T-cell (primary cell): ENCODE data around the gene KDM4B. TPM values are rescaled to one million over a fixed set of nuclear protein-coding genes. Genes with fewer than 3 reads are reported as not detected.
A peak's percentile ranks its signal among the peaks of the same experiment; 100 is the strongest.

Experiments
- ATAC-seq, 4 experiments: fragments of 200-7000 bp in 3 of 4; fragments of 150-1000 bp in 1 of 4; cut with Tn5 transposase; replicated peaks in 1 of 4; 1 replicate in 3 of 4; 2 replicates in 1 of 4; pipeline ENCODE4 v1.10.0; 2021; ENCODE audit warnings: moderate library complexity in 3 of 4, mild to moderate bottlenecking in 2 of 4, moderate number of reproducible peaks in 1 of 4
- CTCF ChIA-PET, 2 donors: fragments of 300-600 bp; sonication (Branson Sonifier 250); formaldehyde crosslinking; loops; one replicate each; lab custom pipeline; 2022; ENCODE audit warnings: antibody characterized with exemption in 2 of 2; lab: Charles Lee
- POLR2A ChIA-PET, 2 donors: fragments of 300-600 bp; sonication (Branson Sonifier 250); formaldehyde crosslinking; loops; one replicate each; lab custom pipeline; 2022; ENCODE audit warnings: antibody characterized with exemption in 2 of 2; lab: Charles Lee
- DNase-seq, 35 experiments: peaks; one replicate each; pipeline versions ENCODE4 v3.0.0 to v3.0.0-alpha.2; 2013 to 2023
- H3K27ac ChIP-seq: one replicate; pipeline ENCODE4 v1.5.1; 2013; ENCODE audit warnings: low read length
- H3K27me3 ChIP-seq, 2 experiments: replicated peaks in 1 of 2; 1 replicate in 1 of 2; 2 replicates in 1 of 2; pipeline versions ENCODE4 v1.6.1 to v1.7.0; 2013; ENCODE audit warnings: low read length in 1 of 2, mixed read lengths in 1 of 2; ENCODE audit not compliant: control insufficient read depth in 2 of 2, insufficient read depth in 2 of 2; ENCODE audit errors: extremely low read depth in 1 of 2
- H3K36me3 ChIP-seq, 2 donors: 1 replicate in 1 of 2; 2 replicates in 1 of 2; pipeline versions ENCODE4 v1.6.1 to v1.7.0; 2013; ENCODE audit warnings: low read length in 1 of 2; ENCODE audit not compliant: control insufficient read depth in 2 of 2, insufficient read depth in 1 of 2; ENCODE audit errors: extremely low read depth in 1 of 2
- H3K4me1 ChIP-seq, 2 experiments: 1 replicate in 1 of 2; 2 replicates in 1 of 2; pipeline versions ENCODE4 v1.6.1 to v1.7.0; 2013; ENCODE audit warnings: low read length in 2 of 2, mixed read lengths in 1 of 2; ENCODE audit not compliant: insufficient read depth in 2 of 2, control insufficient read depth in 1 of 2; ENCODE audit errors: extremely low read depth in 1 of 2
- H3K4me3 ChIP-seq, 2 donors: 1 replicate in 1 of 2; 2 replicates in 1 of 2; pipeline versions ENCODE4 v1.5.1 to v1.7.0; 2013; ENCODE audit warnings: mild to moderate bottlenecking in 2 of 2, low read length in 1 of 2, moderate library complexity in 1 of 2; ENCODE audit not compliant: control insufficient read depth in 1 of 2; ENCODE audit errors: extremely low read depth in 1 of 2
- H3K9me3 ChIP-seq: 2 replicates; pipeline ENCODE4 v1.7.0; 2013
- H3K27ac Mint-ChIP-seq, 2 donors: one replicate each; pipeline ENCODE4 v1.8.0; 2020 to 2021; ENCODE audit warnings: mild to moderate bottlenecking in 2 of 2, mixed read lengths in 2 of 2
- H3K27me3 Mint-ChIP-seq, 2 donors: one replicate each; pipeline ENCODE4 v1.8.0; 2021 to 2022; ENCODE audit warnings: mixed read lengths in 2 of 2
- H3K36me3 Mint-ChIP-seq: one replicate; pipeline ENCODE4 v1.8.0; 2021; ENCODE audit warnings: mixed read lengths
- H3K4me1 Mint-ChIP-seq, 3 donors: one replicate each; pipeline ENCODE4 v1.8.0; 2020 to 2022; ENCODE audit warnings: mixed read lengths in 3 of 3, mild to moderate bottlenecking in 1 of 3
- H3K4me3 Mint-ChIP-seq, 3 donors: one replicate each; pipeline ENCODE4 v1.8.0; 2020 to 2022; ENCODE audit warnings: mild to moderate bottlenecking in 3 of 3, mixed read lengths in 3 of 3, moderate library complexity in 3 of 3
- H3K9me3 Mint-ChIP-seq, 3 donors: one replicate each; pipeline ENCODE4 v1.8.0; 2020 to 2022; ENCODE audit warnings: mixed read lengths in 3 of 3
- whole genome bisulfite sequencing: methylation state at CpG from one replicate; pipeline ENCODE4 v1.1.5; 2013; ENCODE audit warnings: missing lambda C conversion rate; ENCODE audit not compliant: insufficient coverage; 5-methylcytosine and 5-hydroxymethylcytosine counted together
- total RNA-seq, 35 experiments: library from RNA in 6 of 35; stranded (reverse) in 6 of 35; fragments of 120-200 nt in 1 of 35; gene quantifications; one replicate each; pipeline versions ENCODE4 v1.2.1 to v1.2.4 and lab custom pipeline; 2013 to 2026

The KDM4B gene
- total RNA-seq, 5 donors from 2014 or later (not counting 1 experiment from before 2014, with no cell fraction given): 44.6 to 59.2 (median 47.8) TPM

GRCh38 chr19:5017235-5017634, 48.3 kb downstream of the KDM4B start:
- H3K9me3 Mint-ChIP-seq: no peaks in the 10 kb centered on the region
- CTCF ChIA-PET: no interaction called here
- peaks cover 0 to 8% (median 0%) of the 10 kb centered on the region in 3 donors for H3K4me1 Mint-ChIP-seq
- H3K27me3 Mint-ChIP-seq: no peaks in the 10 kb centered on the region
- H3K27ac ChIP-seq: no peak overlapping the region
- no peak for DNase-seq
- 84% methylated on average over 4 of the region's 5 CpGs for WGBS
- peaks cover 23 to 25% of the 10 kb centered on the region in 2 donors for H3K36me3 ChIP-seq
- POLR2A ChIA-PET: no interaction called here
- H3K27me3 ChIP-seq: no peaks in the 10 kb centered on the region
- H3K4me1 ChIP-seq: peaks cover 0 to 5% of the 10 kb centered on the region in 2 experiments
- peaks cover 4% of the 10 kb centered on the region for H3K36me3 Mint-ChIP-seq
- no peak for ATAC-seq
- no peak overlapping the region for H3K4me3 Mint-ChIP-seq
- H3K27ac Mint-ChIP-seq: peak overlapping the region in 1 of 2 donors; percentile 28
- no peak overlapping the region for H3K4me3 ChIP-seq
- H3K9me3 ChIP-seq: no peaks in the 10 kb centered on the region

DNA sequence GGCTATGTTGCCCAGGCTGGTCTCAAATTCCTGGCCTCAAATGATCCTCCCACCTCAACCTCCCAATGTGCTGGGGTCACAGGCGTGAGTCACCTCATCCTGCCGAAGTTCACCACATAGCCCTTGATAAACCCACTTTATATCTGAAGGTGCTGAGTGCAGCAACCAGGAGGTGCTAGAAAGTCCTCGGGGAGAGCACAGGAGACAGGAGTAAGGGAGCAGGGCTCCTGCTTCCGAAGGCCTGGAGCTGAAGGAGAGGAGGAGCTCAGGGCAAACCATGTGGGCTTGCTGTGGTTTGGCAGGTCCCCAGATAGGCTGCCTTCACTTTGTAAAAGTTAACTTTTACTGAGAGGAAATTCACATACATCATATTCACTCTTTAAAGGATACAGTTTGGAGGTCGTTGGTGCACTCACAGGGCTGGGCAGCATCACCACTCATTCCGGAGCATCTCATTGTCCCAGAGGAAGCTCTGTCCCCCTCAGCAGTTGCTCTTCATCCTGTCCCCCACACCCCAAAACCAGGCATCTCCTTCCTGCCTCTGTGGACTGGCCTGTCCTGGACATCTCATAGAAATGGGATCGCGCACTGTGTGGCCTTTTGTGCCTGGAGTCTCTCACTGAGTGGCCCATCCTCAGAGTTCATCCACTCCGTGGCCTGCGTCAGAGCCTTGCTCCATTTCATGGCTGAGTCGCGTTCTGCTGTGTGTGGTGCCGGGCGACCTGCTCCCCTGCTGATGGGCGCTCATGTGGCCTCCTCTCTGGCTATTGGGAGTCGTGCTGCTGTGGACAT, 49.5 kb downstream of the KDM4B start:
- H3K4me1 ChIP-seq: peaks cover 0 to 2% of the 10 kb centered on the region in 2 experiments
- WGBS: 86% methylated on average over 6 of the region's 16 CpGs
- Mint-ChIP-seq H3K27ac (no peak overlapping the region), H3K27me3 (no peaks in the 10 kb centered on the region), H3K36me3 (peaks cover 4% of the 10 kb centered on the region), H3K4me3 (no peak overlapping the region), H3K9me3 (no peaks in the 10 kb centered on the region), H3K4me1 (peaks cover 2 to 12% (median 5%) of the 10 kb centered on the region in 3 donors)
- H3K27me3 ChIP-seq: no peaks in the 10 kb centered on the region
- H3K36me3 ChIP-seq: peaks cover 20 to 25% of the 10 kb centered on the region in 2 donors
- no peak overlapping the region for H3K4me3 ChIP-seq
- no peaks in the 10 kb centered on the region for H3K9me3 ChIP-seq
- CTCF ChIA-PET: interaction anchor here in 1 of 2 donors (0.5 kb wide), 1 partner anchor 538 kb away, joined by 4 read pairs; no protein-coding TSS in a partner anchor
- ATAC-seq: no peak
- DNase-seq: no peak
- POLR2A ChIA-PET: no interaction called here
- H3K27ac ChIP-seq: no peak overlapping the region

GRCh38 chr19:5020368-5020767, 51.5 kb downstream of the KDM4B start:
- peaks cover 2 to 12% (median 5%) of the 10 kb centered on the region in 3 donors for H3K4me1 Mint-ChIP-seq
- H3K9me3 ChIP-seq: no peaks in the 10 kb centered on the region
- no peak overlapping the region for H3K27ac ChIP-seq
- H3K27me3 Mint-ChIP-seq: no peaks in the 10 kb centered on the region
- no peak overlapping the region for H3K27ac Mint-ChIP-seq
- ATAC-seq (no peak), DNase-seq (no peak)
- peaks cover 4% of the 10 kb centered on the region for H3K36me3 Mint-ChIP-seq
- no peaks in the 10 kb centered on the region for H3K9me3 Mint-ChIP-seq
- peaks cover 20 to 23% of the 10 kb centered on the region in 2 donors for H3K36me3 ChIP-seq
- POLR2A ChIA-PET: no interaction called here
- H3K4me1 ChIP-seq: peaks cover 0 to 2% of the 10 kb centered on the region in 2 experiments
- no peak overlapping the region for H3K4me3 ChIP-seq
- no peak overlapping the region for H3K4me3 Mint-ChIP-seq
- CTCF ChIA-PET: no interaction called here
- H3K27me3 ChIP-seq: no peaks in the 10 kb centered on the region
- WGBS: 90% methylated on average over 9 of the region's 21 CpGs

DNA sequence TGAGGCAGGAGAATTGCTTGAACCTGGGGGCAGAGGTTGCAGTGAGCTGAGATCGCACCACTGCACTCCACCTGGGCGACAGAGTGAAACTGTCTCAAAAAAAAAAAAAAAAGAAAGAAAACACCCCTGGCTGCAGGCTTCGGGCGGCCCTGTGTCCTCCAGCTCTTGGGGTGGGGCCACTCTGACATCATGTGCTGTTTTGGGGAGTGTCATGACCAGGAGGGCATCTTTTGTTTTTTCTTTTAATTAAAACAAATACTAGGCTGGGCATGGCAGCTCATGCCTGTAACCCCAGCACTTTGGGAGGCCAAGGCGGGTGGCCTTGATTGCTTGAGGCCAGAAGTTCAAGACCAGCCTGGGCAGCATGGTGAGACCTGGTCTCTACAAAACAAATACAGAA, 52.1 kb downstream of the KDM4B start:
- Mint-ChIP-seq H3K27ac (no peak overlapping the region), H3K27me3 (no peaks in the 10 kb centered on the region), H3K9me3 (no peaks in the 10 kb centered on the region), H3K36me3 (peaks cover 4% of the 10 kb centered on the region), H3K4me3 (no peak overlapping the region), H3K4me1 (peaks cover 2 to 13% (median 5%) of the 10 kb centered on the region in 3 donors)
- DNase-seq: no peak
- ATAC-seq: no peak
- H3K9me3 ChIP-seq: no peaks in the 10 kb centered on the region
- POLR2A ChIA-PET: no interaction called here
- CTCF ChIA-PET: no interaction called here
- H3K27ac ChIP-seq: no peak overlapping the region
- H3K4me1 ChIP-seq: peaks cover 0 to 2% of the 10 kb centered on the region in 2 experiments
- H3K4me3 ChIP-seq: no peak overlapping the region
- no CpG with 5 or more reads among the region's 5 CpGs for WGBS
- H3K36me3 ChIP-seq: peaks cover 17 to 21% of the 10 kb centered on the region in 2 donors
- no peaks in the 10 kb centered on the region for H3K27me3 ChIP-seq

GRCh38 chr19:5022066-5022860, 53.4 kb downstream of the KDM4B start:
- Mint-ChIP-seq H3K4me1 (peaks cover 5 to 16% (median 5%) of the 10 kb centered on the region in 3 donors), H3K4me3 (no peak overlapping the region), H3K36me3 (no peaks in the 10 kb centered on the region), H3K9me3 (no peaks in the 10 kb centered on the region), H3K27ac (no peak overlapping the region), H3K27me3 (no peaks in the 10 kb centered on the region)
- Histone ChIP-seq H3K9me3 (no peaks in the 10 kb centered on the region), H3K4me3 (no peak overlapping the region), H3K27me3 (no peaks in the 10 kb centered on the region), H3K27ac (no peak overlapping the region), H3K36me3 (peaks cover 5 to 15% of the 10 kb centered on the region in 2 donors), H3K4me1 (no peaks in the 10 kb centered on the region)
- ChIA-PET CTCF (no interaction called here), POLR2A (no interaction called here)
- DNase-seq (no peak), ATAC-seq (no peak)
- WGBS: 92% methylated on average over 11 of the region's 16 CpGs

GRCh38 chr19:5023128-5023571, 54.2 kb downstream of the KDM4B start:
- 93% methylated on average over 18 of the region's 19 CpGs for WGBS
- Mint-ChIP-seq H3K36me3 (no peaks in the 10 kb centered on the region), H3K27ac (no peak overlapping the region), H3K9me3 (no peaks in the 10 kb centered on the region), H3K27me3 (no peaks in the 10 kb centered on the region), H3K4me3 (no peak overlapping the region), H3K4me1 (peaks cover 5 to 15% (median 5%) of the 10 kb centered on the region in 3 donors)
- ATAC-seq: no peak
- POLR2A ChIA-PET: no interaction called here
- H3K27ac ChIP-seq: no peak overlapping the region
- H3K9me3 ChIP-seq: no peaks in the 10 kb centered on the region
- H3K36me3 ChIP-seq: peaks cover 4 to 15% of the 10 kb centered on the region in 2 donors
- no peaks in the 10 kb centered on the region for H3K27me3 ChIP-seq
- CTCF ChIA-PET: no interaction called here
- H3K4me3 ChIP-seq: no peak overlapping the region
- H3K4me1 ChIP-seq: no peaks in the 10 kb centered on the region
- no peak for DNase-seq
